ENCODE data around the gene ERG. TPM values are rescaled to one million over a fixed set of nuclear protein-coding genes. Genes with fewer than 3 reads are reported as not detected.

The ERG gene
- total RNA-seq, 1 donor from 2014 or later, result 28.5 TPM

GRCh38 chr21:38350684-38351083, 147.6 kb downstream of the ERG start:
- H3K4me1 ChIP-seq, result peaks cover 8 to 37% of the 10 kb centered on the region in 2 donors
- no peaks in the 10 kb centered on the region for H3K9me3 ChIP-seq
- intact Hi-C loops (cut with DNase I), result no loop called here
- no peak for TF ChIP-seq CTCF (IDR thresholded peaks at IDR 0.05)
- H3K4me3 ChIP-seq, result no peak overlapping the region
- no peaks in the 10 kb centered on the region for H3K27me3 ChIP-seq
- no peak for DNase-seq (ENCODE audit: low spot score in 2 of 2)
- H3K36me3 ChIP-seq, result no peaks in the 10 kb centered on the region
- peak overlapping the region; percentile 90 to 91 for H3K27ac ChIP-seq

DNA sequence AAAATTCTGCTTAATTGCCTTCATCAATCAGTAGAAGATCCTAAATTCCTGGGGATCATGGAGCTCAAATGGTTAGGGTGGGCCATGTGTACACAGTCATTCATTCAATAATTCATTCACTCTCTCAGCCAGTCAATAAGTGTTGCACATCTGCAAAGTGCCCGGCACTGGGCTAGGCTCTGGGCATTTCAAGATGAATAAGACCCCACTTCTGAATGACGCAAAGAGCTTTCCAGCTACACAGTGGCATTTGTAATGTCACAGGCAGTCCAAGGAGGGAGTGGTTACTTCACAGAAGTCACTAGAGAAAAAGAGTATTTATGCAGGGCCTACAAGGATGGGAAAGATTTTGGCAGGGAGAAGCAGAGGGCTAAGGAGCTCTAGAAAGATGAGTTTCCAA, 148.3 kb downstream of the ERG start:
- no peaks in the 10 kb centered on the region for H3K36me3 ChIP-seq
- no peak for DNase-seq (ENCODE audit: low spot score in 2 of 2)
- peaks cover 8 to 37% of the 10 kb centered on the region in 2 donors for H3K4me1 ChIP-seq
- no peak overlapping the region for H3K4me3 ChIP-seq
- peak overlapping the region; percentile 90 to 91 for H3K27ac ChIP-seq
- H3K9me3 ChIP-seq, result no peaks in the 10 kb centered on the region
- intact Hi-C loops (cut with DNase I), result loop anchor here (1.0 kb wide), 1 partner anchor 9 kb away; no protein-coding TSS in a partner anchor
- no peaks in the 10 kb centered on the region for H3K27me3 ChIP-seq
- TF ChIP-seq CTCF (IDR thresholded peaks at IDR 0.05), result no peak

DNA sequence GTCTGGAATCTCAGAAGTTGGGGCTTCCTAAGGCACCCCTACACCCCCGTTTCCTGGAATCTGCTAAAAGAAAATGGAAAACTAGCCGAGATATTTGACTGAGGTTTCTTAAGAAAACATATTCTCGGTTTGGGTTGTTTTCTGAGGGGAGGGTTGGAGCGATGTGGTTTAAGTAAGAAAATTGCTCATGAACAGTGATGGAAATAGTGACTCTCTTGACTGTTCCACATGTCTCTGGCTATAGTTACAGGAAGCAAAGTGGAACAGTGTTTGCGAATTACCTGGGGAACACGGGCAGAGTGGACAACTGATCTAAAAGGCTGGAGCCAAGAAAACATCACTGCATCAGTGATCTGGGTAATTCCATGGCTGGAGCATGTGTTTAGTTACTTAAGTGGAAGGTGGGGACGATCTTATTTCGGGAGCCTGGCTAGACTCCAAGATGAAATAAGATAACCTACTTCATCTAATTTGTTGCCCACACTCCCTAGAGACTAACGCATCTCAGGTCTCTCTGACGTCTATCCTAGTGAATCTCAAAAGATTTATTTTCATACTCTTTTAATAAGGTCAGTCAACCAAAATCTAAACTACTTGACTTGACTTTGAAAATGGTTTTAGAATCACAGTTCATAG, 149.0 kb downstream of the ERG start:
- Histone ChIP-seq H3K9me3 (no peaks in the 10 kb centered on the region), H3K36me3 (no peaks in the 10 kb centered on the region), H3K4me3 (no peak overlapping the region), H3K27ac (peak overlapping the region; percentile 90 to 91), H3K27me3 (no peaks in the 10 kb centered on the region), H3K4me1 (peaks cover 11 to 41% of the 10 kb centered on the region in 2 donors)
- DNase-seq (ENCODE audit: low spot score in 2 of 2), result peak; percentile 29 to 82
- TF ChIP-seq CTCF (IDR thresholded peaks at IDR 0.05), result no peak
- intact Hi-C loops (cut with DNase I), result loop anchor here (1.0 kb wide), 1 partner anchor 8 kb away; no protein-coding TSS in a partner anchor

DNA sequence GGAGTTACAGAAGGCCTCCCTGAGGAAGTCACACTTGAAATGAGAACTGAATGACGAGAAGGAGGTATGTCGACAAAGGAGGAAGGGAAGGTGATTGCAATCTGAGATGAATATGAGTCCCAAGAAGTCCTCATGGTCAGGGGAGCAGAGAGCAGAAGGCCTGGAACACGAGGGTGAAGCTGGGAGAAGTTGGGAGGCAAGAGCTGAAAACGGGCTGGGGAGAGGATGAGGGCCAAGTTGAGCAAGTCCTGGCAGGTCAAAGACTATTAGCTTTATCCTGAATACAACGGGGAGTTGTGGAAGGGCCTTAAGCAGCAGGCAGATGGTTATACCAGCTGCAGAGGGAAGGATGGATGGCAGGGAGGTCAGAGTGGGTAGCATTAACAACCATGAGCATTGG, 152.0 kb downstream of the ERG start:
- H3K9me3 ChIP-seq, result no peaks in the 10 kb centered on the region
- DNase-seq (ENCODE audit: low spot score in 2 of 2), result peak in 1 of 2 donors; percentile 52
- TF ChIP-seq CTCF (IDR thresholded peaks at IDR 0.05), result no peak
- intact Hi-C loops (cut with DNase I), result no loop called here
- H3K36me3 ChIP-seq, result no peaks in the 10 kb centered on the region
- H3K4me1 ChIP-seq, result peaks cover 11 to 51% of the 10 kb centered on the region in 2 donors
- peak overlapping the region in 1 of 2 donors; percentile 90 for H3K27ac ChIP-seq
- H3K27me3 ChIP-seq, result no peaks in the 10 kb centered on the region
- H3K4me3 ChIP-seq, result no peak overlapping the region

GRCh38 chr21:38343691-38344090, 154.6 kb downstream of the ERG start:
- Histone ChIP-seq H3K4me1 (peaks cover 11 to 45% of the 10 kb centered on the region in 2 donors), H3K27ac (peak overlapping the region; percentile 85 to 90), H3K4me3 (no peak overlapping the region), H3K36me3 (no peaks in the 10 kb centered on the region), H3K27me3 (no peaks in the 10 kb centered on the region), H3K9me3 (no peaks in the 10 kb centered on the region)
- intact Hi-C loops (cut with DNase I), result no loop called here
- peak; percentile 86 to 96 for DNase-seq (ENCODE audit: low spot score in 2 of 2)
- TF ChIP-seq CTCF (IDR thresholded peaks at IDR 0.05), result no peak

Measured in ascending aorta (tissue), 2 donors.